ENCODE results near the gene USP31. TPM values are rescaled to one million over a fixed set of nuclear protein-coding genes. Genes with fewer than 3 reads are reported as not detected.

Gene USP31
- total RNA-seq, 2 experiments from 2014 or later, result 1.6 to 1.7 TPM

DNA sequence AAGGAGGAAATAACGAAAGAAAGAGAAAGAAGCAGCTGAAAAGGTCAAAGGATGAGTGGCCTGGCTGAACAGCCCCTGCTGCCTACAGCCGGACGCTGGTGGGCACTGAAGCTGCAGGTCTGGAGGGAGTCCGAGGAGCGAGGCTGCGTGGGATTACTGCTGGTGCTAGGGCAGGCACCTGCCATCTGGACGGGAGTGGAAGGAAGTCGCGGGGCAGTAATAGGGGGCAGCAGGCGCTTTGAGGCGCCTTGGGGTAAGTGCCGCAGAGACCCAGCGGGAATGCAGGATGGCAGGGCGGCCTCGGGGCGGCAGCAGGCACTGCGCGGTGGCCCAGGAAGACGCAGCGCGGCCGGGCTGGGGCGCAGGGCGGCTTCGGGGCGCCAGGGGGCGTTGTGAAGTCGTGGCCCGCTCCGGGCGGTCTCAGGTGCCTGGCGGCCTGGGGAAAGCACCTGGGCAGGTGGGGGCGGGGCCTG lies 33.0 kb upstream of the USP31 start:
- H3K27me3 ChIP-seq (ENCODE audit: control insufficient read depth in 1 of 2, insufficient read depth in 2 of 2, low read length in 2 of 2), result peaks cover 58 to 80% of the 10 kb centered on the region in 2 experiments
- Mint-ChIP-seq H3K27me3 (peaks cover 83% of the 10 kb centered on the region), H3K27ac (no peak overlapping the region), H3K4me3 (no peak overlapping the region), H3K9me3 (no peaks in the 10 kb centered on the region), H3K36me3 (ENCODE audit: low read depth) (no peaks in the 10 kb centered on the region), H3K4me1 (ENCODE audit: low read depth) (peaks cover 5% of the 10 kb centered on the region)
- CTCF ChIA-PET, result interaction anchor here (1.0 to 2.0 kb wide), 3 partner anchors 9 to 253 kb away, joined by 3 to 7 read pairs (median 6); partner anchors contain the start of gene USP31
- no peaks in the 10 kb centered on the region for H3K36me3 ChIP-seq (ENCODE audit: insufficient read depth, low read length)
- H3K9me3 ChIP-seq (ENCODE audit: control insufficient read depth in 1 of 2, insufficient read depth in 1 of 2, low read length in 2 of 2), result peaks cover 0 to 9% of the 10 kb centered on the region in 2 experiments
- ATAC-seq (ENCODE audit: poor library complexity), result peak; percentile 99
- peaks cover 11% of the 10 kb centered on the region for H3K4me1 ChIP-seq (ENCODE audit: insufficient read depth, low read length)
- intact Hi-C loops (cut with DNase I, micrococcal nuclease), result loop anchor here in 1 of 2 experiments (2.0 kb wide), 1 partner anchor 251 kb away; no protein-coding TSS in a partner anchor
- no peak overlapping the region for H3K27ac ChIP-seq (ENCODE audit: low read depth in 1 of 2, low read length in 2 of 2)
- TF ChIP-seq, protein P1, sequence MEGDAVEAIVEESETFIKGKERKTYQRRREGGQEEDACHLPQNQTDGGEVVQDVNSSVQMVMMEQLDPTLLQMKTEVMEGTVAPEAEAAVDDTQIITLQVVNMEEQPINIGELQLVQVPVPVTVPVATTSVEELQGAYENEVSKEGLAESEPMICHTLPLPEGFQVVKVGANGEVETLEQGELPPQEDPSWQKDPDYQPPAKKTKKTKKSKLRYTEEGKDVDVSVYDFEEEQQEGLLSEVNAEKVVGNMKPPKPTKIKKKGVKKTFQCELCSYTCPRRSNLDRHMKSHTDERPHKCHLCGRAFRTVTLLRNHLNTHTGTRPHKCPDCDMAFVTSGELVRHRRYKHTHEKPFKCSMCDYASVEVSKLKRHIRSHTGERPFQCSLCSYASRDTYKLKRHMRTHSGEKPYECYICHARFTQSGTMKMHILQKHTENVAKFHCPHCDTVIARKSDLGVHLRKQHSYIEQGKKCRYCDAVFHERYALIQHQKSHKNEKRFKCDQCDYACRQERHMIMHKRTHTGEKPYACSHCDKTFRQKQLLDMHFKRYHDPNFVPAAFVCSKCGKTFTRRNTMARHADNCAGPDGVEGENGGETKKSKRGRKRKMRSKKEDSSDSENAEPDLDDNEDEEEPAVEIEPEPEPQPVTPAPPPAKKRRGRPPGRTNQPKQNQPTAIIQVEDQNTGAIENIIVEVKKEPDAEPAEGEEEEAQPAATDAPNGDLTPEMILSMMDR (IDR thresholded peaks at IDR 0.05), result peak; percentile 61
- H3K4me3 ChIP-seq (ENCODE audit: low read length), result no peak overlapping the region
- POLR2A ChIA-PET, result no interaction called here
- peak; percentile 25 to 87 (median 60) for DNase-seq

DNA sequence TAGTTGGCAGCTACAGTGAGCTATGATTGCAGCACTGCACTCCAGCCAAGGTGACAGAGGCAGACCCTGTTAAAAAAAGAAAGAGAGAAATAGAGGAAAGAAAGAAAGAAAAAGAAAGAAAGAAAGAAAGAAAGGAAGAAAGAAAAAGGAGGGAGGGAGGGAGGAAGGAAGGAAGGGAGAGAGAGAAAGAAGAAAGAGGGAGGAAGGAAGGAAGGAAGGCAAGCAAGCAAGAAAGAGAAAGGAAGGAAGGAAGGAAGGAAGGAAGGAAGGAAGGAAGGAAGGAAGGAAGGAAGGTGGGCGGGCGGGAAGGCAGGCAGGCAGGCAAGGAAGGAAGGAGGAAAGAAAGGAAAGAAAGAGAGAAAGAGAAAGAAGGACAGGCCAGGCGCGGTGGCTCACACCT lies 32.3 kb upstream of the USP31 start:
- DNase-seq (no peak), ATAC-seq (ENCODE audit: poor library complexity) (no peak)
- H3K9me3 ChIP-seq (ENCODE audit: control insufficient read depth in 1 of 2, insufficient read depth in 1 of 2, low read length in 2 of 2), result peaks cover 0 to 9% of the 10 kb centered on the region in 2 experiments
- peaks cover 61 to 75% of the 10 kb centered on the region in 2 experiments for H3K27me3 ChIP-seq (ENCODE audit: control insufficient read depth in 1 of 2, insufficient read depth in 2 of 2, low read length in 2 of 2)
- Mint-ChIP-seq H3K27me3 (peaks cover 85% of the 10 kb centered on the region), H3K27ac (no peak overlapping the region), H3K9me3 (no peaks in the 10 kb centered on the region), H3K4me1 (ENCODE audit: low read depth) (peaks cover 5% of the 10 kb centered on the region), H3K4me3 (peak overlapping the region; percentile 54), H3K36me3 (ENCODE audit: low read depth) (no peaks in the 10 kb centered on the region)
- no peak overlapping the region for H3K27ac ChIP-seq (ENCODE audit: low read depth in 1 of 2, low read length in 2 of 2)
- CTCF ChIA-PET, result interaction anchor here (1.0 to 2.0 kb wide), 2 partner anchors 33 to 254 kb away, joined by 3 to 6 read pairs; partner anchors contain the start of gene USP31
- intact Hi-C loops (cut with DNase I, micrococcal nuclease), result no loop called here
- peaks cover 11% of the 10 kb centered on the region for H3K4me1 ChIP-seq (ENCODE audit: insufficient read depth, low read length)
- H3K4me3 ChIP-seq (ENCODE audit: low read length), result no peak overlapping the region
- TF ChIP-seq, protein P1 (IDR thresholded peaks at IDR 0.05), result no peak
- POLR2A ChIA-PET, result no interaction called here
- H3K36me3 ChIP-seq (ENCODE audit: insufficient read depth, low read length), result no peaks in the 10 kb centered on the region

DNA sequence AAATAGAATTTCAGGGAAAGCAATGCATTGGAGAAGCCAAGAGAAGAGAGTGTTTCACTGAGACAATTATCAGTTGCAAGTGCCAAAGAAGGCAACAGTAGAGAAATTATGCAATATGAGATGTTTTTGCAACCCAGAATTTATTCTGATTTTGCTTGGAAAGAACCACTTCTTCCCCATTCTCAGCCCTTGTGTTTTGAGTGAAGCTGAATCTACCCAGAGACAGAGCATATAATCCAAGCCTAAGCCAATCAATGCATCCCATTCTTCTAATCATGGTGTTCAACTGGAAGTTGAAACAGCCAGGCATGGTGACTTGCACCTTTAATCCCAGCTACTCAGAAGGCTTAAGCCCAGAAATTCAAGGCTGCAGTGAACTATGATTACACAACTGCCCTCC lies 26.4 kb upstream of the USP31 start:
- Histone ChIP-seq H3K36me3 (ENCODE audit: insufficient read depth, low read length) (no peaks in the 10 kb centered on the region), H3K27ac (ENCODE audit: low read depth in 1 of 2, low read length in 2 of 2) (no peak overlapping the region), H3K9me3 (ENCODE audit: control insufficient read depth in 1 of 2, insufficient read depth in 1 of 2, low read length in 2 of 2) (no peaks in the 10 kb centered on the region), H3K4me3 (ENCODE audit: low read length) (no peak overlapping the region), H3K27me3 (ENCODE audit: control insufficient read depth in 1 of 2, insufficient read depth in 2 of 2, low read length in 2 of 2) (peaks cover 38% of the 10 kb centered on the region in 2 experiments), H3K4me1 (ENCODE audit: insufficient read depth, low read length) (no peaks in the 10 kb centered on the region)
- DNase-seq (no peak), ATAC-seq (ENCODE audit: poor library complexity) (no peak)
- Mint-ChIP-seq H3K27ac (no peak overlapping the region), H3K9me3 (no peaks in the 10 kb centered on the region), H3K4me1 (ENCODE audit: low read depth) (no peaks in the 10 kb centered on the region), H3K4me3 (no peak overlapping the region), H3K36me3 (ENCODE audit: low read depth) (no peaks in the 10 kb centered on the region), H3K27me3 (peaks cover 83% of the 10 kb centered on the region)
- ChIA-PET CTCF (no interaction called here), POLR2A (no interaction called here)
- TF ChIP-seq, protein P1 (IDR thresholded peaks at IDR 0.05), result no peak
- intact Hi-C loops (cut with DNase I, micrococcal nuclease), result no loop called here

Measured in CD4-positive, alpha-beta T cell (primary cell).